Testis (tissue), 2 donors: ENCODE results near the gene REXO2.

ENCODE experiments used
- POLR2A ChIP-seq: fragments of 450-650 bp; IDR thresholded peaks from one replicate; pipeline ENCODE4 v1.6.1; 2017; ENCODE audit warnings: antibody characterized with exemption, mild to moderate bottlenecking, moderate library complexity
- TF ChIP-seq, protein P1 (sequence below), 3 experiments: fragments of 450-650 bp in 2 of 3; fragments of 200-600 bp in 1 of 3; sonication (generic) in 1 of 3; IDR thresholded peaks; one replicate each; pipeline ENCODE4 v1.5.1; 2016 to 2019; ENCODE audit warnings: antibody characterized with exemption in 3 of 3, mild to moderate bottlenecking in 2 of 3, moderate library complexity in 1 of 3

DNA sequence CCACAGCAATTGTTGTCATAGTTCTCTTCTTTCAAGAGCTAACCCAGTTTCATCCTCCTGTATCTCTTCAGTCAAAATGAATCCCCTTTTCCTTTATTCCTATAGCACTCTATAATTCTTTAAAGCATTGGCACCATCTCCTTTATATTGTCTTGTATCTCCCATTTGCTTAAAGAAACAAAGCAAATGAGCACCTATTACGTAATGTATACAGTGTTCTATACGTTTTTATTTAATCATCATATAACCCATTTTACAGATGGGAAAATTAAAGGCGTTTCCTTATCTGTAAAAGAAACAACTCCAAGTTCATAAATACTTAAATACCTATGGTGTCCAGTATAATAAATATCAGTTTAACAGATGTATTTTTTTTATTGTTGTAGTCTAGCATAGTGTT is 6.4 kb upstream of the REXO2 start:
- TF ChIP-seq, protein P1, sequence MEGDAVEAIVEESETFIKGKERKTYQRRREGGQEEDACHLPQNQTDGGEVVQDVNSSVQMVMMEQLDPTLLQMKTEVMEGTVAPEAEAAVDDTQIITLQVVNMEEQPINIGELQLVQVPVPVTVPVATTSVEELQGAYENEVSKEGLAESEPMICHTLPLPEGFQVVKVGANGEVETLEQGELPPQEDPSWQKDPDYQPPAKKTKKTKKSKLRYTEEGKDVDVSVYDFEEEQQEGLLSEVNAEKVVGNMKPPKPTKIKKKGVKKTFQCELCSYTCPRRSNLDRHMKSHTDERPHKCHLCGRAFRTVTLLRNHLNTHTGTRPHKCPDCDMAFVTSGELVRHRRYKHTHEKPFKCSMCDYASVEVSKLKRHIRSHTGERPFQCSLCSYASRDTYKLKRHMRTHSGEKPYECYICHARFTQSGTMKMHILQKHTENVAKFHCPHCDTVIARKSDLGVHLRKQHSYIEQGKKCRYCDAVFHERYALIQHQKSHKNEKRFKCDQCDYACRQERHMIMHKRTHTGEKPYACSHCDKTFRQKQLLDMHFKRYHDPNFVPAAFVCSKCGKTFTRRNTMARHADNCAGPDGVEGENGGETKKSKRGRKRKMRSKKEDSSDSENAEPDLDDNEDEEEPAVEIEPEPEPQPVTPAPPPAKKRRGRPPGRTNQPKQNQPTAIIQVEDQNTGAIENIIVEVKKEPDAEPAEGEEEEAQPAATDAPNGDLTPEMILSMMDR (IDR thresholded peaks at IDR 0.05): no peak
- TF ChIP-seq POLR2A: no peak
